Activated naive CD4-positive, alpha-beta T cell treated with anti-CD3 and anti-CD28 coated beads for 36 hours (primary cell): ENCODE measurements around the gene KNDC1. TPM values are rescaled to one million over a fixed set of nuclear protein-coding genes. Genes with fewer than 3 reads are reported as not detected.

Source experiments
- CTCF ChIA-PET: fragments of 350-600 bp; sonication (Branson Sonifier 250); formaldehyde crosslinking; loops from one replicate; lab custom pipeline; 2021; ENCODE audit warnings: antibody characterized with exemption; lab: Charles Lee
- DNase-seq: peaks from one replicate; pipeline ENCODE4 v3.0.0-alpha.2; 2020
- H3K27ac Mint-ChIP-seq: one replicate; pipeline ENCODE4 v1.8.0; 2021; ENCODE audit warnings: mild to moderate bottlenecking, mixed read lengths
- H3K27me3 Mint-ChIP-seq: one replicate; pipeline ENCODE4 v1.8.0; 2021; ENCODE audit warnings: low read depth, mixed read lengths
- H3K36me3 Mint-ChIP-seq: one replicate; pipeline ENCODE4 v1.8.0; 2021; ENCODE audit warnings: low read depth, mixed read lengths
- H3K4me1 Mint-ChIP-seq: one replicate; pipeline ENCODE4 v1.8.0; 2021; ENCODE audit warnings: low read depth, mixed read lengths
- H3K4me3 Mint-ChIP-seq: one replicate; pipeline ENCODE4 v1.8.0; 2021; ENCODE audit warnings: mild to moderate bottlenecking, moderate library complexity, mixed read lengths
- H3K9me3 Mint-ChIP-seq: one replicate; pipeline ENCODE4 v1.8.0; 2021; ENCODE audit warnings: mixed read lengths
- intact Hi-C: fragments of 100-400 bp; cut with micrococcal nuclease; formaldehyde crosslinking; loops from one replicate; pipeline ENCODE4 v1.15.1; 2023
- total RNA-seq, 2 experiments: library from RNA; stranded (reverse); gene quantifications; one replicate each; pipeline ENCODE4 v1.2.3, GENCODE V29; 2021

The KNDC1 gene
- total RNA-seq, 2 experiments from 2014 or later = not detected

DNA sequence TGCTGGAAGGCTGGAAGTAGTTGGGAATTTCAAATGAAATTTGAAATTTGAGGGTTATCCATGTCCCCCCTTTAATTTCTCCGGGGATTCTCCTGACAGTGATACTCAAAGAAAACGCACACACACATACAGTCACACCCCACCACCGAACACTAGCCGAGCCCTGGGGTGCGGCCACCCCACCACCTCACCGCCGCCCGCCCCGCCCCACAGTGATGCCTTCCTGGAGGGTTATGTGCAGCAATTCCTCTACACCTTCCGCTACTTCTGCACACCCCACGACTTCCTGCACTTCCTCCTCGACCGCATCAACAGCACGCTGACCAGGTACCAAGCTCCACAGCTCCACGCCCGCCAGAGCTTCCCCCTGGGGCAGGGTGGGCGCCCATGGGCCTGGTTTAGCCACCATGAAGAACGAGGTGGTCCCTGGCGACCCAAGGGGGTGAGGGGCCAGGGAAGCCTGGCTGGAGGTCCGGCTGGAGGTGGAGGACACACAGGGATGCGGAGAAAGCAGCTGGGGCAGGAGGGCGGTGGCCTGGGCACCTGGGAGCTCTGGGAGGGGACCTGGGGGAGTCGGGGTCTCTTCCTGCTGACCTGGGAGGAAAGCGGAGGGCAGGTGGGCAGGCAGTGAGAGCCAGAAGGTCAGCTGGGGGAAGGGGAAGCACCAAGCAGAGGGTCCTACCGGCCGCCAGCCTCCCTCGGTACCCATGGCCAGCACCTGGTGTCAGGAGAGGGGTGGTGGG is 50.5 kb downstream of the KNDC1 start:
- H3K36me3 Mint-ChIP-seq = no peaks in the 10 kb centered on the region
- H3K9me3 Mint-ChIP-seq = no peaks in the 10 kb centered on the region
- CTCF ChIA-PET = no interaction called here
- H3K27ac Mint-ChIP-seq = no peak overlapping the region
- no peak overlapping the region for H3K4me3 Mint-ChIP-seq
- H3K27me3 Mint-ChIP-seq = no peaks in the 10 kb centered on the region
- intact Hi-C loops = no loop called here
- H3K4me1 Mint-ChIP-seq = peaks cover 4% of the 10 kb centered on the region
- DNase-seq = no peak

DNA sequence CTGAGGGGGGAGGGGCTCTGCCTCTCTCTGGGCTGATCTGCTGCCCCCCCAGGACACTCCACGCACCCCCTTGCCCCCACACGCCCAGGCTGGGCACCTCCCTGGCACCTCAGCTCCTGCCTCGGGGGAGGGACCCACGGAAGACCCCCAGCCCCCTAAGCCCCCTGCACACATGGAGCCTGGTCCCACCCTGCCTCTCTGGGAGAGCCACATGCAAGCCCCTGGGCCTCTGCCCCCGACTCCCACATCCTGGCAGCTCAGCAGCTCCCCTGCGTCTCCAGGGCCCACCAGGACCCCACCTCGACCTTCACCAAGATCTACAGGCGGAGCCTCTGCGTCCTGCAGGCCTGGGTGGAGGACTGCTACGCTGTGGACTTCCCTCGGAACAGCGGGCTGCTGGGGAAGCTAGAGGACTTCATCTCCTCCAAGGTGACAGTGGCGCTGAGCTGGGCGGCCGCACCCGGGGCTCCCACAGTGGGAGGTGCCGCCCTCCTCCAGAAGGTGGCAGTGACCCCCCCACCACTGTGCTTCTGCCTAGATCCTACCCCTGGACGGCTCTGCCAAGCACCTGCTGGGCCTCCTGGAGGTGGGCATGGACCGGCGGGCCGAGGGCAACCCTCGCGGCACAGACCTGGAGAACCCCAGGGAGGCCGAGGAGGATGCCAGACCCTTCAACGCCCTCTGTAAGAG is 51.3 kb downstream of the KNDC1 start:
- peaks cover 4% of the 10 kb centered on the region for H3K4me1 Mint-ChIP-seq
- no peak overlapping the region for H3K27ac Mint-ChIP-seq
- no peak for DNase-seq
- CTCF ChIA-PET = no interaction called here
- intact Hi-C loops = no loop called here
- H3K9me3 Mint-ChIP-seq = no peaks in the 10 kb centered on the region
- H3K27me3 Mint-ChIP-seq = no peaks in the 10 kb centered on the region
- H3K4me3 Mint-ChIP-seq = no peak overlapping the region
- H3K36me3 Mint-ChIP-seq = no peaks in the 10 kb centered on the region

GRCh38 chr10:133211959-133212852 is 52.2 kb downstream of the KNDC1 start:
- no peak for DNase-seq
- Mint-ChIP-seq H3K27me3 (no peaks in the 10 kb centered on the region), H3K36me3 (no peaks in the 10 kb centered on the region), H3K4me3 (no peak overlapping the region), H3K4me1 (peaks cover 4% of the 10 kb centered on the region), H3K27ac (no peak overlapping the region), H3K9me3 (no peaks in the 10 kb centered on the region)
- CTCF ChIA-PET = no interaction called here
- intact Hi-C loops = no loop called here

DNA sequence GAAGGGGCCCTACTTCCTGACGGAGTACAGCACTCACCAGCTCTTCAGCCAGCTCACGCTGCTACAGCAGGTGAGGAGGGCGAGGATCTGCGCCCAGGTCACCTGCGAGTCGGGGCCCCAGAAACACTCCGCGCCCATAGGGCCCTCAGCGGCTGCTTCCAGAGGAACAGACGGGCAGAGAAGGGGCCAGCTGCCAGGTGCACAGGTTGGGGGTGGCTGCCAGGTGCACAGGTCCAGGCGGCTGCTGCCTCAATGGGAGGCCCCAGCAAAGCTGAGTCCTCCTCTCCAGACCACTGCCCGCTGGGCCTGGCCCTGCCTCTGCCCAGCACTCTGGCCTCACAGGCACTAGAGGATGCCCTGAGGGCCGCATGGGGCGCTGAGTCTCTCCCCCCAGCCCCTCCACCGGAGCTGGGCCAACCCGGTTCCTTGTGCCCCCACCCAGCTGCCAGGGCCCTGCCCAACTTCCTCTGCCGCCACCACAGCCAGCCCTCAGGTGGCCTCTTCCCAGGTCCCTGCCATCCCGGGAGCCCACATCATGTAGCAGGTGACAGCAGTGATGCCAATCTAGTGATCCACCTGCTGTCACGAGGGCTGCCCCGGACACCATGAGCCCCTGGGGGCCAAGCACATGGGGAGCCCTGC is 53.0 kb downstream of the KNDC1 start:
- peaks cover 4% of the 10 kb centered on the region for H3K4me1 Mint-ChIP-seq
- H3K9me3 Mint-ChIP-seq = no peaks in the 10 kb centered on the region
- CTCF ChIA-PET = no interaction called here
- H3K36me3 Mint-ChIP-seq = no peaks in the 10 kb centered on the region
- no peak overlapping the region for H3K4me3 Mint-ChIP-seq
- H3K27me3 Mint-ChIP-seq = peaks cover under 1% of the 10 kb centered on the region
- no peak for DNase-seq
- intact Hi-C loops = no loop called here
- no peak overlapping the region for H3K27ac Mint-ChIP-seq

- CTCF ChIA-PET = no interaction called here
- no peaks in the 10 kb centered on the region for H3K36me3 Mint-ChIP-seq
Measured at GRCh38 chr10:133213641-133214467, 53.8 kb downstream of the KNDC1 start.

GRCh38 chr10:133214468-133215410 is 54.7 kb downstream of the KNDC1 start:
- DNase-seq = no peak
- H3K27me3 Mint-ChIP-seq = peaks cover 2% of the 10 kb centered on the region
- intact Hi-C loops = no loop called here
- peaks cover 4% of the 10 kb centered on the region for H3K4me1 Mint-ChIP-seq
- H3K9me3 Mint-ChIP-seq = no peaks in the 10 kb centered on the region
- H3K4me3 Mint-ChIP-seq = no peak overlapping the region
- H3K27ac Mint-ChIP-seq = no peak overlapping the region
- H3K36me3 Mint-ChIP-seq = no peaks in the 10 kb centered on the region
- CTCF ChIA-PET = no interaction called here

More at GRCh38 chr10:133213641-133214467, 53.8 kb downstream of the KNDC1 start:
- no peak overlapping the region for H3K27ac Mint-ChIP-seq
- H3K9me3 Mint-ChIP-seq = no peaks in the 10 kb centered on the region
- intact Hi-C loops = no loop called here
- H3K27me3 Mint-ChIP-seq = peaks cover 2% of the 10 kb centered on the region
- peaks cover 4% of the 10 kb centered on the region for H3K4me1 Mint-ChIP-seq
- no peak overlapping the region for H3K4me3 Mint-ChIP-seq
- no peak for DNase-seq

GRCh38 chr10:133215586-133215985 is 55.6 kb downstream of the KNDC1 start:
- CTCF ChIA-PET = interaction anchor here (0.7 kb wide), 1 partner anchor 130 kb away, joined by 3 read pairs; no protein-coding TSS in a partner anchor
- Mint-ChIP-seq H3K9me3 (no peaks in the 10 kb centered on the region), H3K27ac (no peak overlapping the region), H3K27me3 (peaks cover 2% of the 10 kb centered on the region), H3K36me3 (no peaks in the 10 kb centered on the region), H3K4me3 (no peak overlapping the region), H3K4me1 (peaks cover under 1% of the 10 kb centered on the region)
- DNase-seq = no peak
- intact Hi-C loops = no loop called here

DNA sequence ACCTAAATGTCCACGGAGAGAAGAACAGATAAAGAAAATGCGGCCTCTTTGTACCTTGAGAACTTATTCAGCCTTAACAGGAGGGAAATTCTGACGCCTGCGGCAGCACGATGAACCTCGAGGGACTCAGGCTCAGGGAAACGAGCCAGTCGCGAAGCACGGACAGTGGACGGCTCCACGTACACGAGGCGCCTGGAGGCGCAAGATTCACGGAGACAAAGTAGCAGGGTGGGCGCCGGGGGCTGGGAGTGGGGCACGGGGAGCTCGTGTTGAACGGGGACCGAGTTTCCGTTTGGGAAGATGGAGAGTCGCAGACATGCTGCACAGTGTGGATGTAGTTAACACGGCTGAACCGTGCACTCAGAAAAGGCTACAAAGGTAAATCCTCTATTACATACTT is 56.8 kb downstream of the KNDC1 start:
- no peak for DNase-seq
- Mint-ChIP-seq H3K9me3 (no peaks in the 10 kb centered on the region), H3K4me3 (no peak overlapping the region), H3K27me3 (peaks cover 5% of the 10 kb centered on the region), H3K36me3 (no peaks in the 10 kb centered on the region), H3K4me1 (no peaks in the 10 kb centered on the region), H3K27ac (no peak overlapping the region)
- CTCF ChIA-PET = no interaction called here
- intact Hi-C loops = no loop called here

DNA sequence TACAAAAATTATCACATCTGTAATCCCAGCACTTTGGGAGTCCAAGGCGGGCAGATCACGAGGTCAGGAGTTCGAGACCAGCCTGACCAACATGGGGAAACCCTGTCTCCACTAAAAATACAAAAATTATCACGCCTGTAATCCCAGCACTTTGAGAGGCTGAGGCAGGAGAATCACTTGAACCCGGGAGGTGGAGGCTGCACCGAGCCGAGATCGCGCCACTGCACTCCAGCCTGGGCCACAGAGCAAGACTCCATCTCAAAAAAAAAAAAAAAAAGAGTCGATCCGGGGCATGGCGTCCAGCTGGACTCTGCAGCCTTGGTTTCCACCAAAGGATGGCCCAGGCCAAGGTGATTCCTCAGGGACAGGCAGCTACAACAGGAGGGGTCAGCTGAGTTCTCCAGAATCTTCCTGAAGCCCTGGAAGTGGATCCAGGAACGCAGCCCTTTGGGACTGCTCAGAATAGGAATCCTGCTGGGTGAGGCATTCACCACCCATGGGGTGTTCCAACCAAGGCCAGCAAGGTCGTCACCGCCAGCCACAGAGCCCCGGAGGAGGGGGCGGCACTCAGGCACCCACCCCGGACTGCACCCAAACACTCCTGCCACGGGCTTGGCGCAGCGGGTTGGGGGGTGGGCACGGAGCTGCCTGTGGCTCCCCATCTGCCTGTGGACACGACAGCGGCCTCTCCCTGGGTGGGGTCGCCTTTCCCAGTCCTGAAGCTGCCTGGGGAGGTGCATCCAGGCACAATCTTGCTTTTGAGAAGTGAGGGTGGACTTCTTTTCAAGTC is 58.0 kb downstream of the KNDC1 start:
- intact Hi-C loops = no loop called here
- CTCF ChIA-PET = interaction anchor here (0.9 kb wide), 1 partner anchor 9 kb away, joined by 3 read pairs; no protein-coding TSS in a partner anchor
- Mint-ChIP-seq H3K9me3 (no peaks in the 10 kb centered on the region), H3K36me3 (no peaks in the 10 kb centered on the region), H3K4me3 (no peak overlapping the region), H3K27ac (no peak overlapping the region), H3K4me1 (no peaks in the 10 kb centered on the region), H3K27me3 (peaks cover 5% of the 10 kb centered on the region)
- no peak for DNase-seq

DNA sequence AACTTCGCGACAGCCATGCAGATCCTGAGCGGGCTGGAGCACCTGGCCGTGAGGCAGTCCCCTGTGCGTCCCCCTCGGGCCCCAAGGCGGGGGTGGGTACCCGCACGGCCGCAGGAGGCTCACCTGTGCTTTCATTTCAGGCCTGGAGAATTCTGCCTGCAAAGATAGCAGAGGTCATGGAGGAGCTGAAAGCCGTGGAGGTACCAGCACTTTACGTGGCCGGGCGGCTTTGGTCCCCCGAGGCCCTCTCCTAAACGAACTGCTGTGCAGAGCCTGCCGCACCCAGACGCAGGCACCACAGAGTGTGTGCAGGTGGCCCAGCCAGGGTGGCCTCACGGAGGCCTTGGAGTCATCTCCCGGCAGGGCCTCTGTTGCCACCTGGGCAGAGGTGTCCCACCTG is 58.9 kb downstream of the KNDC1 start:
- DNase-seq = no peak
- no peaks in the 10 kb centered on the region for H3K9me3 Mint-ChIP-seq
- CTCF ChIA-PET = no interaction called here
- H3K4me1 Mint-ChIP-seq = no peaks in the 10 kb centered on the region
- no peak overlapping the region for H3K27ac Mint-ChIP-seq
- intact Hi-C loops = no loop called here
- no peaks in the 10 kb centered on the region for H3K36me3 Mint-ChIP-seq
- H3K27me3 Mint-ChIP-seq = peaks cover 5% of the 10 kb centered on the region
- H3K4me3 Mint-ChIP-seq = no peak overlapping the region
